Thyroid gland (tissue), 4 donors: ENCODE data around the gene F13A1. TPM values are rescaled to one million over a fixed set of nuclear protein-coding genes. Genes with fewer than 3 reads are reported as not detected.

ENCODE experiments used
- DNase-seq, 2 donors: peaks; one replicate each; pipeline ENCODE4 v3.0.0-alpha.2; 2019
- H3K27ac ChIP-seq, 3 donors: fragments of 200-600 bp; sonication (generic); 1 replicate in 2 of 3; 2 replicates in 1 of 3; pipeline ENCODE4 v1.5.1; 2016 to 2019; ENCODE audit warnings: mild to moderate bottlenecking in 1 of 3, moderate library complexity in 1 of 3
- H3K27me3 ChIP-seq: fragments of 200-600 bp; sonication (generic); one replicate; pipeline ENCODE4 v1.5.1; 2019
- H3K36me3 ChIP-seq, 2 donors: fragments of 200-600 bp; sonication (generic); one replicate each; pipeline ENCODE4 v1.5.1; 2016 to 2019
- H3K4me1 ChIP-seq, 2 donors: fragments of 200-600 bp; sonication (generic); one replicate each; pipeline ENCODE4 v1.5.1; 2017 to 2019
- H3K4me3 ChIP-seq, 3 donors: fragments of 200-600 bp; sonication (generic); replicated peaks in 1 of 3; 1 replicate in 2 of 3; 2 replicates in 1 of 3; pipeline ENCODE4 v1.5.1; 2016; ENCODE audit warnings: mild to moderate bottlenecking in 1 of 3
- H3K9me3 ChIP-seq: fragments of 200-600 bp; sonication (generic); one replicate; pipeline ENCODE4 v1.5.1; 2017
- POLR2A ChIP-seq, 2 donors: fragments of 450-650 bp; IDR thresholded peaks; one replicate each; pipeline ENCODE4 v1.6.1; 2017; ENCODE audit warnings: antibody characterized with exemption in 2 of 2, mild to moderate bottlenecking in 2 of 2, moderate library complexity in 1 of 2
- WGBS, 2 donors: methylation state at CpG; one replicate each; pipeline ENCODE4 v1.1.5; 2017; 5-methylcytosine and 5-hydroxymethylcytosine counted together
- intact Hi-C: fragments of 100-400 bp; cut with DNase I; formaldehyde crosslinking; loops from one replicate; pipeline ENCODE4 v1.15.1; 2023
- total RNA-seq, 4 donors: library from RNA; depleted of rRNA; stranded (reverse); fragments of >200 nt; gene quantifications; one replicate each; pipeline ENCODE4 v1.2.3, GENCODE V29; 2016
- TF ChIP-seq, protein P1 (sequence below), 6 experiments: fragments of 200-600 bp in 3 of 6; fragments of 450-650 bp in 3 of 6; sonication (generic) in 3 of 6; IDR thresholded peaks; one replicate each; pipeline ENCODE4 v1.5.1; 2016 to 2019; ENCODE audit warnings: antibody characterized with exemption in 6 of 6, mild to moderate bottlenecking in 2 of 6, inconsistent platforms in 1 of 6, moderate library complexity in 1 of 6

F13A1 gene
- total RNA-seq, 4 donors from 2014 or later: 23.7 to 139 (median 54.7) TPM

DNA sequence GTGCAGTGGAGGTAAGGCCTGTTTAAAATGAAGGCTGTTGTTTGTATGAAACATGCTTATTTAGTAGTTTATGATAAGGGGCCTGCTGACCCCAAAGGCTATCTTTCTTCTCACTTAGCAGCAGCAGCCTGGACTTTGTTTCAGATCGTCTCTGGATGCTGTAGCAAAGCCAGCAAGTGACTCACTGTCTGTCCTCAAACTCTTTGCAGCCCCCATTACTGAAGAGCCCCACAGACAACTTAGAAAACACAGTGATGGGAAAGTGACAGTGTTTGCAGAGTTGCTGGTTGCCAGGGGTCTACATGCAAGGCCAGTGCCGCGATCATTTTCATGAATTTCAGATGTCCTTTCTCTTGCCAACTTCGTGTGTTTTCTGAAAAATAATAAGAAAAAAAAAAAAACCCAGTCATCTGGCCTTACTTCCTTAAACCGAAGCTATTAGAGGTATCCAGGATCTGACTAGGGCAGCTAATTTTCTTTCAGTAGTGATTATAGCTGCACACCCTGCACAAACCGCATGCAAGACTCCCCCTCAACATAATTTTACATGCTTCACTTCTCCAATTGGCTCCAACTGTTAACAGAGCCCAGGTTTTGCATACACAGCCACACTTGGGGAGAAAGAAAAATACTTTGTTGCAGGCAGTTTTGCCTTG, 11.6 kb upstream of the F13A1 start:
- Histone ChIP-seq H3K9me3 (no peaks in the 10 kb centered on the region), H3K4me3 (no peak overlapping the region), H3K36me3 (no peaks in the 10 kb centered on the region), H3K4me1 (peaks cover 0 to 5% of the 10 kb centered on the region in 2 donors), H3K27ac (no peak overlapping the region), H3K27me3 (no peaks in the 10 kb centered on the region)
- intact Hi-C loops: no loop called here
- no peak for DNase-seq
- TF ChIP-seq, protein P1, sequence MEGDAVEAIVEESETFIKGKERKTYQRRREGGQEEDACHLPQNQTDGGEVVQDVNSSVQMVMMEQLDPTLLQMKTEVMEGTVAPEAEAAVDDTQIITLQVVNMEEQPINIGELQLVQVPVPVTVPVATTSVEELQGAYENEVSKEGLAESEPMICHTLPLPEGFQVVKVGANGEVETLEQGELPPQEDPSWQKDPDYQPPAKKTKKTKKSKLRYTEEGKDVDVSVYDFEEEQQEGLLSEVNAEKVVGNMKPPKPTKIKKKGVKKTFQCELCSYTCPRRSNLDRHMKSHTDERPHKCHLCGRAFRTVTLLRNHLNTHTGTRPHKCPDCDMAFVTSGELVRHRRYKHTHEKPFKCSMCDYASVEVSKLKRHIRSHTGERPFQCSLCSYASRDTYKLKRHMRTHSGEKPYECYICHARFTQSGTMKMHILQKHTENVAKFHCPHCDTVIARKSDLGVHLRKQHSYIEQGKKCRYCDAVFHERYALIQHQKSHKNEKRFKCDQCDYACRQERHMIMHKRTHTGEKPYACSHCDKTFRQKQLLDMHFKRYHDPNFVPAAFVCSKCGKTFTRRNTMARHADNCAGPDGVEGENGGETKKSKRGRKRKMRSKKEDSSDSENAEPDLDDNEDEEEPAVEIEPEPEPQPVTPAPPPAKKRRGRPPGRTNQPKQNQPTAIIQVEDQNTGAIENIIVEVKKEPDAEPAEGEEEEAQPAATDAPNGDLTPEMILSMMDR (IDR thresholded peaks at IDR 0.05): no peak
- TF ChIP-seq POLR2A (IDR thresholded peaks at IDR 0.05): no peak
- WGBS, 2 donors: 40 to 49% methylated on average over 6 of the region's 6 CpGs

DNA sequence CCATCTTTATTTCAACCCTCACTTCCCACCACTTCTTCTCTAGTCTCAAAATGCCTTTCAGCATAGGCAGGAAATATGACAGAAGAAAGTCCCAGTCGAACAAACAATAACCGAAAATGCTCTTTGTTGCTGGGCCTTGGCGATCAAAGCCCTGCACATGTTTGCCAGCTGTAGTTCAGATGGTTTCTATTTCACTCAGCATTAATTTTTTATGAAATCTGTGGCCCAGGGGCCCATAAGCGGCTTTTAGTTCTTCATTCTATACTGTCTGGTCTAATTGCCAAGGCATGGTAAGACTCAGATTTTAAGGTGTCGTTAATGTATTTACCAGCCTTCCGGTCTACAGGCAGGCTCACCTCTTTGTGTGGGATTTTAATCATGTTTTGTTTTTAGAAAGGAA, 10.9 kb upstream of the F13A1 start:
- no peak for TF ChIP-seq POLR2A (IDR thresholded peaks at IDR 0.05)
- TF ChIP-seq, protein P1 (IDR thresholded peaks at IDR 0.05): no peak
- Histone ChIP-seq H3K27me3 (no peaks in the 10 kb centered on the region), H3K4me1 (peaks cover 0 to 5% of the 10 kb centered on the region in 2 donors), H3K9me3 (no peaks in the 10 kb centered on the region), H3K27ac (no peak overlapping the region), H3K4me3 (no peak overlapping the region), H3K36me3 (no peaks in the 10 kb centered on the region)
- WGBS, 2 donors: 82 to 87% methylated on average over 6 of the region's 6 CpGs
- DNase-seq: no peak
- intact Hi-C loops: no loop called here

DNA sequence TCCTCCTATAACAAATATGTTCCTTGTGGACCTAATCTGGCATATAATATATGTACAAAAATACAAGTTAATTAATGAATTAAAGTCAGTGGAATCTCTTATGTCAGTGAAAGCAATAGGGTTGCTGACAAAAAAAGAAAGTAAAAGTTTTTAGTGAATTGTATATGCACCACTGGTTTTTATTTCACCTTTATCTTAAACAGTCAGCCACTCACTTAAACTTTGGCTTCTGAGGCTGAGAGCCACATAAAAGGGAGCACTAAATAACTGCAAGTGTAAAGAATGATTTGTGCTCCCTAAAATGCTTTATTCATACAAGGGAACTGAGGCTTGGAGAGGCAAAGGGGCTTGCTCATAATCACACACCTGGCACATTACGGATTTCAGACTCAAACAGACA, 9.9 kb upstream of the F13A1 start:
- no peaks in the 10 kb centered on the region for H3K36me3 ChIP-seq
- intact Hi-C loops: no loop called here
- DNase-seq: no peak
- WGBS, 2 donors: 91 to 95% methylated on average over 1 of the region's 1 CpG
- no peaks in the 10 kb centered on the region for H3K9me3 ChIP-seq
- H3K27me3 ChIP-seq: no peaks in the 10 kb centered on the region
- H3K27ac ChIP-seq: no peak overlapping the region
- TF ChIP-seq, protein P1 (IDR thresholded peaks at IDR 0.05): no peak
- no peak for TF ChIP-seq POLR2A (IDR thresholded peaks at IDR 0.05)
- no peak overlapping the region for H3K4me3 ChIP-seq
- H3K4me1 ChIP-seq: peaks cover 0 to 5% of the 10 kb centered on the region in 2 donors

DNA sequence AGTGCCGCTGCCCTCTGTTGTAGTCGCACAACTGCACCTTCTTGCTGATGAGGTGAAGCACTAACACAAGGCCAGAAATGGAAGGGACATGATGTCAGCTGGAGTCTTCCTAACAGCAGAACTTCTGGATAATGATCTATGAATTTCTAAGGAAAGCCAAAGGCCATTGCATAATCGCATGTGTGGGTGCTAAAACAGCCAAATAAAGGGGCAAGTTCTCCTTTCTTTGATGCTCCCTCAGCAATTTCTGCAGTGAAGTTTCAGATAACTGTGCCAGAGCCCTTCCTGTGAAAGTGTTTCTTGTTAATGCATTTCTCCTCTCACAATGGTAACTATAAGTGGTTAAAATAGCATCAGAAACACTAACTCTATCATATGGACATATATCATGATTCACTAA, 8.0 kb upstream of the F13A1 start:
- intact Hi-C loops: no loop called here
- 83 to 90% methylated on average over 3 of the region's 3 CpGs for WGBS, 2 donors

DNA sequence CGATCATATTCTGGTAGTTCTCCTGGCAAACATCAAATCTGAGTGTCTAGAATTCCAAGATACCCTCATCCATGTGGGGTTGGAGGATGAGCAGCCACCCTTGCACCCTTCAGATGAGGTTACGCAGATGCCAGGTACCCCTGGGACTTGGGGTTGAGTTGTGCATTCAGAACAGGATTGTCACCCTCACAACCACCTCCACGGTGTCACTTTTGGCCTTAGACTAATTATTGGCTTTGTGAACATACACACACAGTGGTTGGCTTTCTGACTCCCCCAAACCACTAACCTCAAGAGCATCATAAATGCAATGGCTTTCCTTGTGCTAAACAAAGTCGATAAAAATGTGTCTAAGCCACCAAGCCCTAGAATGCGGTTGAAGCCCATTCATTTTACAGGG, 2.9 kb upstream of the F13A1 start:
- WGBS, 2 donors: 94 to 96% methylated on average over 5 of the region's 5 CpGs

More for the DNA sequence above, 8.0 kb upstream of the F13A1 start:
- no peak overlapping the region for H3K4me3 ChIP-seq
- H3K27me3 ChIP-seq: no peaks in the 10 kb centered on the region
- no peak overlapping the region for H3K27ac ChIP-seq
- no peaks in the 10 kb centered on the region for H3K9me3 ChIP-seq
- H3K36me3 ChIP-seq: no peaks in the 10 kb centered on the region
- TF ChIP-seq POLR2A (IDR thresholded peaks at IDR 0.05): no peak
- TF ChIP-seq, protein P1 (IDR thresholded peaks at IDR 0.05): no peak
- DNase-seq: no peak
- H3K4me1 ChIP-seq: peaks cover 0 to 5% of the 10 kb centered on the region in 2 donors

More for the DNA sequence above, 2.9 kb upstream of the F13A1 start:
- no peak for DNase-seq
- Histone ChIP-seq H3K4me1 (peaks cover 4 to 9% of the 10 kb centered on the region in 2 donors), H3K27ac (no peak overlapping the region), H3K36me3 (no peaks in the 10 kb centered on the region), H3K9me3 (no peaks in the 10 kb centered on the region), H3K27me3 (peaks cover 5% of the 10 kb centered on the region), H3K4me3 (no peak overlapping the region)
- intact Hi-C loops: no loop called here
- TF ChIP-seq, protein P1 (IDR thresholded peaks at IDR 0.05): no peak
- TF ChIP-seq POLR2A (IDR thresholded peaks at IDR 0.05): no peak
